ENCODE measurements around the gene HOXB7. TPM values are rescaled to one million over a fixed set of nuclear protein-coding genes. Genes with fewer than 3 reads are reported as not detected.

The HOXB7 gene
- total RNA-seq = 10 to 100 TPM in 1 of 2 donors, not detected in 1; 10.7 TPM

GRCh38 chr17:48610282-48611211 is at the start of gene HOXB7:
Gene HOXB7 (minus strand): TSS chr17:48611017. CDS start chr17:48610918, 99 bp downstream.

GRCh38 chr17:48626245-48627117 is 15.7 kb upstream of the HOXB7 start, which contains the start of gene HOXB9:
Gene HOXB9 (minus strand): TSS chr17:48626358. CDS start chr17:48626269, 89 bp downstream.

GRCh38 chr17:48615047-48615962 is 4.5 kb upstream of the HOXB7 start, which contains the start of gene HOXB8:
Gene HOXB8 (minus strand): TSS chr17:48615292. CDS start chr17:48614704, 588 bp downstream.

GRCh38 chr17:48604770-48605329 is 6.0 kb downstream of the HOXB7 start, which contains the start of gene HOXB6:
Gene HOXB6 (minus strand): TSS chr17:48604986. CDS start chr17:48598150, 6,836 bp downstream.

GRCh38 chr17:48593126-48593829 is 17.5 kb downstream of the HOXB7 start, which contains the start of gene HOXB5:
Gene HOXB5 (minus strand): TSS chr17:48593779. CDS start chr17:48593682, 97 bp downstream.

GRCh38 chr17:48589831-48590606 is 20.8 kb downstream of the HOXB7 start, which contains the start of gene HOXB3:
Gene HOXB3 (minus strand): TSS chr17:48590241. CDS start chr17:48552474, 37,767 bp downstream.

GRCh38 chr17:48577946-48578615 is 32.7 kb downstream of the HOXB7 start, which contains the start of gene HOXB4:
Gene HOXB4 (minus strand): TSS chr17:48578350. CDS start chr17:48578319, 31 bp downstream.

Small RNAs within 50 kb of the gene (small RNA-seq; reads per million reads assigned to genes)
- gene MIR196A1 = 0.30 to 2.7 reads per million in 2 donors

Other genes with a start within 250 kb of the HOXB7 start
- not detected for gene SKAP1, start 180.8 kb downstream of the HOXB7 start, total RNA-seq
- not detected for gene HOXB1, start 80.0 kb downstream of the HOXB7 start, total RNA-seq
- gene HOXB2, start 65.9 kb downstream of the HOXB7 start, total RNA-seq = 1 to 10 TPM in 1 of 2 donors, not detected in 1; 5.0 TPM
- 1 to 10 TPM in 1 of 2 donors, not detected in 1; 2.0 TPM for gene HOXB4, start 32.7 kb downstream of the HOXB7 start, total RNA-seq
- 1 to 10 TPM in 1 of 2 donors, not detected in 1; 2.3 TPM for gene HOXB3, start 20.8 kb downstream of the HOXB7 start, total RNA-seq
- gene HOXB5, start 17.2 kb downstream of the HOXB7 start, total RNA-seq = not detected
- gene HOXB6, start 6.0 kb downstream of the HOXB7 start, total RNA-seq = 1 to 10 TPM in 1 of 2 donors, not detected in 1; 7.0 TPM
- gene HOXB8, start 4.3 kb upstream of the HOXB7 start, total RNA-seq = under 1 TPM in 1 of 2 donors, not detected in 1; 0.33 TPM
- gene HOXB9, start 15.3 kb upstream of the HOXB7 start, total RNA-seq = under 1 TPM in 1 of 2 donors, not detected in 1; under 0.01 TPM
- gene PRAC1, start 111.5 kb upstream of the HOXB7 start, total RNA-seq = not detected
- 1 to 10 TPM in 1 of 2 donors, not detected in 1; 1.3 TPM for gene PRAC2, start 112.2 kb upstream of the HOXB7 start, total RNA-seq
- 10 to 100 TPM in 1 of 2 donors, not detected in 1; 11.7 TPM for gene HOXB13, start 117.7 kb upstream of the HOXB7 start, total RNA-seq
- gene TTLL6, start 206.2 kb upstream of the HOXB7 start, total RNA-seq = 1 to 10 TPM in 1 of 2 donors, not detected in 1; 2.7 TPM
- 10 to 100 TPM; 32.7 to 50.3 TPM for gene CALCOCO2, start 220.0 kb upstream of the HOXB7 start, total RNA-seq

Data from melanocyte of skin (primary cell).